GM12878 (cell line): Measurements from ENCODE around the gene HIF1AN. TPM values are rescaled to one million over a fixed set of nuclear protein-coding genes. Genes with fewer than 3 reads are reported as not detected.

ENCODE experiments used
- ATAC-seq: fragments of 200-7000 bp; cut with Tn5 transposase; 3 replicates; pipeline ENCODE4 v1.9.1; 2020; ENCODE audit warnings: mild to moderate bottlenecking, moderate library complexity
- BruUV-seq: library from RNA; stranded (reverse); fragments of 400-500 nt; replicated peaks from 2 replicates; lab custom pipeline; 2021; lab: Mats Ljungman, UMichigan
- CTCF ChIA-PET: fragments of 300-600 bp; sonication (Branson Sonifier 250); formaldehyde crosslinking; extraction: SDS; loops from one replicate; lab custom pipeline; 2021; ENCODE audit warnings: inconsistent platforms; lab: Yijun Ruan, JAX
- POLR2A ChIA-PET: fragments of 350-600 bp; formaldehyde crosslinking; extraction: SDS; loops from one replicate; lab custom pipeline; 2021; ENCODE audit warnings: inconsistent platforms; lab: Charles Lee
- RAD21 ChIA-PET: fragments of 300-600 bp; sonication (Branson Sonifier 250); formaldehyde crosslinking; loops from one replicate; lab custom pipeline; 2023; ENCODE audit warnings: antibody characterized with exemption; ENCODE audit not compliant: unreplicated experiment; lab: Charles Lee
- SMC1A ChIA-PET: fragments of 300-600 bp; sonication (Branson Sonifier 250); formaldehyde crosslinking; loops from one replicate; lab custom pipeline; 2023; ENCODE audit not compliant: unreplicated experiment, uncharacterized antibody; lab: Charles Lee
- DNase-seq: peaks from one replicate; pipeline ENCODE4 v3.0.0-alpha.2; 2011; ENCODE audit warnings: low read depth, low spot score
- FAIRE-seq: peaks from 3 replicates; lab custom pipeline; 2011; peaks lifted over from hg19 to GRCh38; lab: Jason Lieb, UNC
- H2AFZ ChIP-seq: 2 replicates; pipeline ENCODE4 v1.6.0; 2011; ENCODE audit warnings: low read depth, low read length, control low read depth; ENCODE audit not compliant: control insufficient read depth
- H3K27ac ChIP-seq: 2 replicates; pipeline ENCODE4 v1.5.1; 2011; ENCODE audit warnings: control low read depth; ENCODE audit not compliant: control insufficient read depth, insufficient read depth
- H3K27me3 ChIP-seq, 2 experiments: replicated peaks in 1 of 2; 2 replicates each; pipeline versions ENCODE4 v1.6.0 to v1.6.1; 2011; ENCODE audit warnings: low read length in 1 of 2; ENCODE audit not compliant: control insufficient read depth in 2 of 2, insufficient read depth in 2 of 2
- H3K36me3 ChIP-seq, 2 experiments: 2 replicates each; pipeline ENCODE4 v1.5.1; 2011; ENCODE audit warnings: low read length in 1 of 2; ENCODE audit not compliant: control insufficient read depth in 2 of 2, insufficient read depth in 2 of 2
- H3K4me1 ChIP-seq: 2 replicates; pipeline ENCODE4 v1.6.1; 2011; ENCODE audit warnings: mild to moderate bottlenecking, low read length, moderate library complexity, mixed read lengths; ENCODE audit not compliant: control insufficient read depth, insufficient read depth
- H3K4me2 ChIP-seq: 2 replicates; pipeline ENCODE4 v1.6.0; 2011; ENCODE audit warnings: control low read depth; ENCODE audit not compliant: control insufficient read depth, insufficient read depth
- H3K4me3 ChIP-seq: fragments of 200-600 bp; sonication (generic); 2 replicates; pipeline ENCODE4 v1.5.1; 2016
- H3K79me2 ChIP-seq: 2 replicates; pipeline ENCODE4 v1.6.0; 2011; ENCODE audit warnings: low read length; ENCODE audit not compliant: control insufficient read depth, insufficient read depth
- H3K9ac ChIP-seq: 2 replicates; pipeline ENCODE4 v1.8.0; 2011; ENCODE audit warnings: low read length, control low read depth, mixed read lengths; ENCODE audit not compliant: control insufficient read depth, insufficient read depth
- H3K9me3 ChIP-seq: replicated peaks from 3 replicates; pipeline ENCODE4 v1.5.1; 2011; ENCODE audit warnings: mild to moderate bottlenecking, low read length; ENCODE audit not compliant: control insufficient read depth, insufficient read depth
- H4K20me1 ChIP-seq: 2 replicates; pipeline ENCODE4 v1.6.0; 2011; ENCODE audit not compliant: control insufficient read depth, insufficient read depth
- BHLHE40 ChIP-seq, 2 experiments: fragments of 450-650 bp in 1 of 2; IDR thresholded peaks; 2 replicates each; pipeline ENCODE4 v1.6.1; 2011 to 2017; ENCODE audit warnings: low read depth in 2 of 2, borderline replicate concordance in 1 of 2, improper control_type of control experiment in 1 of 2, low read length in 1 of 2, mild to moderate bottlenecking in 1 of 2
- CUX1 ChIP-seq: IDR thresholded peaks from 2 replicates; pipeline ENCODE4 v1.6.1; 2012; ENCODE audit warnings: improper control_type of control experiment, low read depth, low read length; ENCODE audit not compliant: insufficient replicate concordance
- E2F8 ChIP-seq: fragments of 450-650 bp; IDR thresholded peaks from 2 replicates; pipeline ENCODE4 v1.6.1; 2018; ENCODE audit warnings: mild to moderate bottlenecking, low read depth, moderate library complexity; ENCODE audit not compliant: partially characterized antibody
- EP300 ChIP-seq, 2 experiments: fragments of 150-350 bp in 1 of 2; IDR thresholded peaks; 2 replicates each; pipeline ENCODE4 v1.6.1; 2011 to 2012; ENCODE audit warnings: low read depth in 2 of 2, low read length in 2 of 2, borderline replicate concordance in 1 of 2, improper control_type of control experiment in 1 of 2, inconsistent platforms in 1 of 2; ENCODE audit not compliant: control insufficient read depth in 1 of 2
- IRF4 ChIP-seq: IDR thresholded peaks from 2 replicates; pipeline ENCODE4 v1.6.1; 2011; ENCODE audit warnings: low read depth, low read length
- NKRF ChIP-seq: fragments of 450-650 bp; conservative IDR thresholded peaks from 2 replicates; pipeline ENCODE4 v1.6.1; 2017; ENCODE audit warnings: mild to moderate bottlenecking, moderate library complexity
- WGBS: methylation state at CpG from one replicate; pipeline ENCODE4 v1.1.6; 2016; ENCODE audit warnings: low lambda C conversion rate; ENCODE audit not compliant: insufficient replicate concordance, insufficient coverage; ENCODE audit errors: missing lambda C conversion rate; 5-methylcytosine and 5-hydroxymethylcytosine counted together
- in situ Hi-C: fragments of 300-500 bp; cut with MboI; formaldehyde crosslinking; loops from 9 replicates; pipeline ENCODE4 v1.14.3; 2018; ENCODE audit warnings: mixed read lengths
- intact Hi-C: fragments of 100-400 bp; cut with micrococcal nuclease; formaldehyde crosslinking; loops from one replicate; pipeline ENCODE4 v1.14.2; 2022; ENCODE audit not compliant: unreplicated experiment
- polyA plus RNA-seq, 11 experiments: library from polyadenylated mRNA; depleted of rRNA in 4 of 11; unstranded in 6 of 11; stranded (reverse) in 5 of 11; fragments of >200 nt; fragmentation: Nextera tagmentation in 4 of 11; fragmentation: Illumina TruSeq in 1 of 11; extraction: Ambion mirVana in 4 of 11; extraction: Trizol in 1 of 11; gene quantifications; 1 replicate in 1 of 11; 2 replicates in 10 of 11; pipeline versions ENCODE4 v1.2.1 to v1.2.3, GENCODE V29; 2011 to 2016; ENCODE audit warnings: inconsistent platforms in 2 of 11, missing spikeins in 2 of 11, low read depth in 1 of 11
- total RNA-seq, 4 experiments: library from RNA; depleted of rRNA in 3 of 4; stranded (reverse); fragments of >200 nt in 3 of 4; fragmentation: Illumina TruSeq in 1 of 4; extraction: Trizol in 1 of 4; gene quantifications; 2 replicates each; pipeline versions ENCODE4 v1.2.1 to v1.2.3, GENCODE V29; 2013 to 2021

Gene HIF1AN
- total and polyA plus RNA-seq, 10 of the 15 experiments (the other 5 are each of a cell fraction or from before 2014, with no cell fraction given) = 1.9 to 37.2 (median 15.2) TPM

GRCh38 chr10:100534726-100535125, 1.0 kb upstream of the HIF1AN start:
- Histone ChIP-seq H3K27me3 (no peaks in the 10 kb centered on the region), H3K9me3 (no peaks in the 10 kb centered on the region; the same call in 2 of the 3 replicates), H2AFZ (peak overlapping the region; percentile 99), H3K36me3 (peaks cover 3 to 9% of the 10 kb centered on the region in 2 experiments; a peak in 3 of 4 replicates), H3K79me2 (peaks cover 33% of the 10 kb centered on the region), H3K4me2 (no peak overlapping the region), H3K9ac (no peak overlapping the region), H3K27ac (no peak overlapping the region), H3K4me3 (no peak overlapping the region), H3K4me1 (peaks cover 11% of the 10 kb centered on the region), H4K20me1 (no peaks in the 10 kb centered on the region)
- no TSS peak for BruUV-seq
- DNase-seq (no peak), ATAC-seq (no peak), FAIRE-seq (no peak)
- ChIA-PET CTCF (interaction anchor here (0.6 to 3.3 kb wide), 4 partner anchors 13 to 52 kb away, joined by 3 to 22 read pairs (median 16); no protein-coding TSS in a partner anchor), RAD21 (interaction anchor here (1.3 kb wide), 1 partner anchor 338 kb away, joined by 3 read pairs; no protein-coding TSS in a partner anchor), POLR2A (interaction anchor here (1.0 kb wide), 1 partner anchor 19 kb away, joined by 3 read pairs; no protein-coding TSS in a partner anchor), SMC1A (interaction anchor here (2.8 kb wide), 1 partner anchor 14 kb away, joined by 8 read pairs; the partner anchor contains the start of gene SEC31B)
- WGBS = 93% methylated on average over 2 of the region's 2 CpGs
- in situ Hi-C loops (no loop called here), intact Hi-C loops (no loop called here)
- TF ChIP-seq CUX1 (no peak), IRF4 (no peak), NKRF (no peak), EP300 (IDR thresholded peaks at IDR 0.05; ENCODE audit: borderline replicate concordance in 1 of 2, control insufficient read depth in 1 of 2, low read depth in 2 of 2, low read length in 2 of 2) (no peak), E2F8 (no peak), BHLHE40 (IDR thresholded peaks at IDR 0.05; ENCODE audit: borderline replicate concordance in 1 of 2, low read depth in 2 of 2, low read length in 1 of 2) (no peak)
